HG03095 (cell line): ENCODE results near the gene JAZF1.

Experiments used
- ATAC-seq: cut with Tn5 transposase; IDR thresholded peaks from one replicate; pipeline ENCODE4 v1.9.1; 2021; ENCODE audit warnings: moderate library complexity; ENCODE audit not compliant: unreplicated experiment

Gene JAZF1

DNA sequence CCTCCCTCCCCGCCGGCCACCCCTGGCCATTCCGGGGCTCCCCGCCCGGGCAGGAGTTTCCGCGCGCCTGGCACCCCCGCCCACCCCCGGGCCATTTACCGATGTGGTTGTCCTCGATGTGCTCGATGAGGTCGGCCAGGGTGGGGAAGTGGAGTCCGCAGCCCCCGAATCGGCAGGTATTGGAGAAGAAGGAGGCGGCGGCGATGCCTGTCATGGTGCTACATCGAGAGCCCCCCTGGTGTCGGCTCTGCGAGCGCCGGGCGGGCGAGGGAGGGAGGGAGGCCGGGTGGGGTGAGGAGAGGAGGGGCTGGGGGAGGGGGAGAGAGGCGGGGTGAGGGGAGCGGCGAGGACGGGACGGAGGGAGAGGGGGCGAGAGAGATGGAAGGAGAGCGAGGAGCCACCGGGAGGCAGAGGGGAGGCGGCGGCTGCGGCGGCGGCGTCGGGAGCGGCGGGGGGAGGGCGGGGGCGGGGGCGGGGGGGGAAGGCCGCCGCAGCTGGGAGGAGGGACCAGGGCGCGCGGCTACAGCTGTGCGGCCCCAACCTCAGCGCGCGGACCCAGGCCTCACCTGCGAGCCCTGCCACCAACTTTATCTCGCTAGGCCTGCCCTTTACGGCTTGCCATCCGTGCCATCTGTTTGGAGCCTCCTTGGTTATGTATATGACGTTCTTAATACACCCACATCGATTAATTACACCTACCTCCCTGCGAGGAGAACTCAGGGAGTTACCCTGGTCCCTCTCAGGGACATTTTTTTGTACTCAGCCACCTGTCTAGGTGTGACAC lies at the start of gene JAZF1:
TSS of gene JAZF1 (minus strand) at position 432 of the 784 bp plus-strand sequence.
- ATAC-seq = no peak

DNA sequence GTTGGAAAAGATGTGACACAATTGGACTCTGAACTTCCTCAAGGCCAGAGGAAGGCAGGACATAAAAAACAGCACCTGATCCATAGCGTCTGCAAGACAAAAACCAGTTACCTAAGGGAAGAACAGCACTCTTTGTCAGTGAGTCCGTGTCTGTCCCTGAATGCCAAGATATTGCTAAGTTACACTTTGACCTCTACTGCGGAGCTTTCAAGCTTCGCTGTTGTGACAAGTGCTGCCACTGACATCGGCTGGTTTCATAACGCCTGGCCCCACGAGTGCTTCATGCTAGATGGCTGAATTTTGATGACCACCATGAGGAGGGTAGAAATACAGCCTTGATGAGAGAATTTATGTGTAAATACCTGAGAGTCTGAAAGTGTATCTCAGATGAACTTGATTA lies 49.7 kb upstream of the JAZF1 start:
- ATAC-seq = no peak

DNA sequence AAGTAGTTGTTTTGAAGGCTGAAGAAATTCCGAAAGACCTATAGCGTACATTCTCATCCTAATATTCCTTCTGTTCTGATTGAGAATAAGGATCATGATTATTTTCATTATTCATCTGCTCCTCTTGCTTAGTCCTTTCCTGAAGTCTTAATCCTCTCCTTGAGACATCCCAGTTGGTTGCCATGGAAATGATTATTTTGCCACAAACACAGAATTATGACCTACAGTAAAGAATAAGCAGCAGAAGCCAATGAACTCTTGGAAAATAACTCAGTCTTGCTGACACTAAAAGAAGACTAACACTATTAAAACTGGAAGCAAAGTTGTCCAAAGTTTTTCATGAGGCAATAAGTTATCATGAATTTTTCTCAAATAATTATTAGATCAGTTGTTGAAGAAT lies 47.8 kb upstream of the JAZF1 start:
- ATAC-seq = no peak

DNA sequence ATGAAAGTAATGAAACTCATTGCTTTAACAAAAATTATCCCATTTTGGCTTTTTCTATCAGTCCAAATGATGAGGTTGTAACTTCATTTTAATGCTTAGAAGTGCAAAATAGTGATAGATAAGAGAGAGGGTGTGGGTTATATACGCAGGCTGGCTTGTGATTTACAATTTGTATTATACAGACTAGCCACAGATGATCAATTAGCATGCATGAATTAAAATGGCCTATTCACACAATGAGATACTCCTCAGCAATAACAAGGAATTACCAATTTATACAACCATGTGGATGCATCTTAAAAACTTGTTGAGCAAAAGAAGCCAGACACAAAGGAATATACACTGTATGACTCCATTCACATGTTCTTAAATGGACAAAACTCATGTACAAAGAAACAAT lies 45.4 kb upstream of the JAZF1 start:
- no peak for ATAC-seq

DNA sequence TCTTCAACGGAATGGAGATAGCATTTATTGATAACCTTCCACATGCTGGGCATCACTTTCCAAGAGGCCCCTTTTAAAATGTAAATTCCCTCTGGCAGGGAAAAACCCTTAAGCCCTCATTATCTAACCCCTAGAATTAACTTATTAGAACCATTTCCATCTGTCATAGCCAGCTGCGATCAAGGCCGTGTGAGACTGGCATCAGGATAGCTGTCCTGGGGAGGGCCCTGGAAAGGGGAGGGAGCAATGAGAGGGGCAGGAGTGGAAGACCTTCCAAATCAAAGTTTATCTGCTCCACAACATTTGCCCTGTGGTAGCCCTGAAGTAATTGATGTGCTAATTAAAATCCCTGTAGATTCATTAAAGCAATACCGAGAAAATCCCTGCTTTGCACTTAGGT lies 45.0 kb upstream of the JAZF1 start:
- ATAC-seq = no peak

DNA sequence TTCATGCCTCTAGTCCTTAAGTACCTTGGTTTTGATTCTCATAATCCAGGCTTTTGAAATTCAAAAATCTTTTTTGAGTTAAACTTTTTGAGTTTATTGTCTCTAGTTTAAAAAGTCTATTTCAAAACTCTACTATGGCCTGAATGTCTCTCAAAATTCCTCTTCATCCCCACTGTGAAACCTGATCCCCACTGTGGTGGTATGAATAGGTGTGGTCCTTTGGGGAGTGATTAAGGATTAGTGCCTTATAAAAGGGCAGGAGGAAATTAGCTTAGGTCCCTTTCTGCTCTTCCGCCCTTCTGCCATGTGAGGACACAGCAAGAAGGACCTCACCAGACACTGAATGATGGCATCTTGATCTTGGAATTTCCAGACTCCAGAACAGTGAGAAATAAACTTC lies 44.1 kb upstream of the JAZF1 start:
- ATAC-seq = no peak

DNA sequence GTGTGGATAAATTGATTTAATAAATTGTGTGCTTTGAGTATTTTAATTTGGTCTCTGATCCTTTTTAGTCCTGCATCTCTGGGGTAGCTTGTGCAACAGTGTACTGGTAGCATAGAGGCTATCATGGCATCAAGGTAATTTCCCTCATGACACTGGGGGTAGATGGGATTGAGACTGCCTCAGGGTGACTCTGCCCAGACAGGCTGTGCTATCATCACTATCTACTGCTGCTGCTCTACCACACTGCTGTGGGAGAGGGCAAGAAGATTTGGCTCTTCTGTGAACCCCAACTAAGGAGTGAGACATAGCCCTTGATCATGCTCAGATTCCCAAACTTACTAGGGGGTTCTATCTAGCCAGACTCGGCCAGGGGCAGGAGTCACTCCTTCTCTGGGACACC lies 43.6 kb upstream of the JAZF1 start:
- ATAC-seq = no peak

DNA sequence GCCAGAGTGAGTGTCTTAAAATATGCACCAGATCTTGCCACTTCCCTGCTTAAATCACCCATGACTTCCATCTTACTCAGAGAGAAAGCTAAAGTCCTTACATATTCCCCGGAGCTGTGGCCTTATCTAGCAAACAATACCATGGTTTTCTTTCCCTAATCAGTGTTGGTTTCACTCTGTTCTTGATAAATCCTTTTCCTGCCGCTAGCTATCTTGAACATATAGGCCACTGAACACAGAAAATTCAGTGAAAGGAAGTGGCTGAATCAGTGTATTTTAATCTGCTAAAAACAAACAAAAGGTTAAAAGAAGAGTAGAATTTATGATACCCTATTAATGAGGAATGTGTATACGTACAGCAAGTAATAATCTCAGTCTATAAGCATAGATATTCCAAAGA lies 42.0 kb upstream of the JAZF1 start:
- no peak for ATAC-seq

DNA sequence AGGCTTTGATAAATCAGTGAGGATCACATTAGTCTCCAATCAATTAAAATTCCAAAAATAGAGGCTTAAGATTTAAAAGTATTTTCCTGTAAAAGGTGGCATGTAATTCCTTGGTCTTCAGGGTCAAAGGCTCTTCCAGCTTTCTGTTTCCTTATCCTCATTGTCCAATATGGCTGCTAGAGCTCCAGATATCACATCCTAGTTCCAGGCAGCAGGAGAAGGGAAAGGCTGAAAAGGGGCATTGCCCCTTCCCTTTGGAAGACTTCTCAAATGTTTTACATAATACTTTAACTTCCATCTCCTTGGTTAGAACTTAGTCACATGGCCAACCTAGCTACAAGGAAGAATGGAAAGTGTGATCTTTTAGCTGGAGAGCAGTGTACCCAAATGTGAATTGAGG lies 39.2 kb upstream of the JAZF1 start:
- ATAC-seq = no peak

DNA sequence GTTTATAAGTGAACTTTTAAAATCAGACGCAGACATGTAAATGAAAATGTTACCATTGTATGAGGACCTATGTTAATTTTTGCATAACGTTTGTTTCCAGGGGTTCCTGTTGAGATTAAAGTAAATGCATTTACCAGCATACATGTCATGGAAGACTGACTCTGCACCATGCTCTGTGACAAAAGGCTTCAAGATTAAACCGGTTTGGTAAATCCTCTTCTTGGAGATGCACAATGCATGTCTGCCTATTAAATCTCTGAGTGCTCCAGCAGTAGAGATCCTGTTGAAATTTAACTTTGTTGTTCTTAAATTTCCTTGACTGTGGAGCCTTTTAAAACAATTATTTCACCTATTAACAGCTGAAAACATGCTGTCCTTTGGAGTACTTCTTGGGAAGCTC lies 36.5 kb upstream of the JAZF1 start:
- ATAC-seq = no peak

DNA sequence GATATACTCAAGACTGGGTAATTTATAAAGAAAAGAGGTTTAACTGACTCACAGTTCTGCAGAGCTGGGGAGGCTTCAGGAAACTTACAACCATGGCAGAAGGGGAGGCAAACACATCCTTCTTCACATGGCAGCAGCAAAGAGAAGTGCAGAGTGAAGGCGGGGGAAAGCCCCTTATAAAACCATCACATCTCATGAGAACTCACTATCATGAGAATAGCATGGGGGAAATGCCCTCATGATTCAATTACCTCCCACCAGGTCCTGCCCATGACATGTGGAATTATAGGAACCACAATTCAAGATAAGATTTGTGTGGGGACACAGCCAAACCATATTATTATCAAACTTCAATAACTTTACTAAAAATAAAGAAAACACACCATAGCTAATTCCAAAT lies 30.4 kb upstream of the JAZF1 start:
- no peak for ATAC-seq

DNA sequence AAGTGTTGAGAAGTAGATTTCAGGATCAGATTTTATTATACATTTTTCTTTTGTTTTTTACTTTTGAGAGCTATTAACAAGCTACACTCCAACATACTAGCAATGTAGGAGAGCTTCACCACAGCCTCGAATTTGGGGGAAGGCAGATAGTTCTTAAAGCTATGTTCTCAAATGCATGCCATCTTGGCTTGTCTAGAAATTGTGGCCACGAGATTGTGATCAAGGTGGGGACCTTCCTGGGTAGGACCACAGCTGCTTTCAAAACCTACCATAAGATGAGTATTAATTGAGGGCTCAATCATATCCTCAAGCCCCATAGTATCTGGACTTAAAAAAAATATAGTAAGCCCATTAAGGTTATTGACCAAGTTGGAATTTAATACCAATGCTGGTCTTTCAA lies 27.9 kb upstream of the JAZF1 start:
- ATAC-seq = no peak

DNA sequence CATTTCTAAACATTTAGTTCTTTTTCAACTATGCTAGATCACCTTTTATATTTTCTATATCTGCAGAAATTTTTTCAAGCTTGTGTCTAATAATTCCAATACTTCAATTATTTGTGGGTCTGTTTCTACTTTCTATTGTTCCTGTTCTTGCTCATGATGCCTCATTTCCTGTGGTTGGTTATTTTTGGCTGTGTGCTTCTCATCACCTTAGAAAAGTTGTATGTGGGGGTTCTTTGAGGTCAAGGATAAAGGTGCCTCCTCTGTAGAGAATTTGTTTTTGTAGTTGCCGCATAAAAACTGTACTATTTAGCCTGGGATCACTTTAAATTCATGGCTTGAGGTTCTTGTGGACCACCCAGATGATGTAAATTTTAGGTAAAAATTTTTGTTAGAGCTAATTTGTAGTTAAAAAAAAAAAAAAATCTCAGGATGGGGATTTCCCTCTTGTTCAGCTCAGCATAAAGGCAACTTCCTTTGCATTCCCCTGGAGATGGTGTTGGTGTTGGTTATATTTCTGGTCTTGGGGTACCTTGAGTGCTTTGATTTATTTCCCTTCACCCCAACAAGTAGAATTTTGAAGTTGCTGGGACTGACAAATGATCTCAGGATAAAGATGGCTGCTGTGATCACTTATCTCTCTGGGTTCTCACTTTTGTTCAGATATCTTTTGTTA lies 27.0 kb upstream of the JAZF1 start:
- no peak for ATAC-seq

DNA sequence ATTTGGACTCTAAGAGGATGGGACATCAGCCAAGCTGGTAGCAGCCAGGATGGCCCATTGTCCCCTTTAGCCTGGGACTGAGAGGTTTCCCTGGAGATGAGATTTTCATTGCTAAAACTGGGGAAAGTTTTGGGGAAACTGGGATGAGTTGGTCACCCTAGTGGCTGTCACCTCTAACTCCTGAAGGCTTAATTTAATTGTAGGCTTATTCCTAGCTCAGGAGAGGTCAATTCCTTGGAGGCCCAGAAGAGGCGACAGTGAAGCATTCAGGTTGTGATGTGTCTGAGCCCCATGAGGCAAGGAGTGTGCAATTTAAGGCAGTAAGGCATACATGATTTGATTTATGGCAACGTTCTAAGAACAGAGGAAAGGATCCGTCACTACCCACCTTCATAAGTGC lies 24.9 kb upstream of the JAZF1 start:
- no peak for ATAC-seq

DNA sequence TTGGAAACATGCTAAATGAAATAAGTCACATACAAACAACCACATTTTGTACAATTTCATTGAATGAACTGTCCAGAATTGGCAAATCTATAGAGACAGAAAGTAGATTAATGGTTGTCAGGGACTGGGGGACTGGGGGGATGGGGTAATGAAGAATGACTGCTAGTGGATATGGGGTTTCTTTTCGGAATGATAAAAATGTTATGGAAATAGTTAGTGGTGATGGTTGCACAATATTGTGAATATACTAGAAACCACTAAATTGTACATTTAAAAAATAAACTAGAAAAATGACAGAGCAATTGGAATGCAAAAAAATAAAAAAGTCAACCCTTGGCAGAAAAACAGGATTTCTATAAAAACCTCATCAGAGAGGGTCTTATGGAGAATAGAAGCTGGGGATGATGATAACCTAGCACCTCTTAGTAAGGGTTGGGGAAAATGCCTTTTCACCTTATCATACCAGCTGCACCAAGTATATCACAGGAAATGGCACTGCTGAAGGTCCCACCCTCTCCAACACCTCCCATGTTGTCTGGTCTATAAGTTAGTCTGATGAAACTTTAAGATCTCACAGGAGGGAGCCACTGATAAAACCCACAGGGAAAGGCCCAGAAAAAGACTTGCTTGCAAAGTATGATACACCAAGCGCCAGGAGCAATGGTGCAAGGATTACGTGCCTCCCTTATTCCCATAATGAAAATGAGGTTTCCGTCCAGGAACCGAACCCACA lies 23.1 kb upstream of the JAZF1 start:
- ATAC-seq = no peak

DNA sequence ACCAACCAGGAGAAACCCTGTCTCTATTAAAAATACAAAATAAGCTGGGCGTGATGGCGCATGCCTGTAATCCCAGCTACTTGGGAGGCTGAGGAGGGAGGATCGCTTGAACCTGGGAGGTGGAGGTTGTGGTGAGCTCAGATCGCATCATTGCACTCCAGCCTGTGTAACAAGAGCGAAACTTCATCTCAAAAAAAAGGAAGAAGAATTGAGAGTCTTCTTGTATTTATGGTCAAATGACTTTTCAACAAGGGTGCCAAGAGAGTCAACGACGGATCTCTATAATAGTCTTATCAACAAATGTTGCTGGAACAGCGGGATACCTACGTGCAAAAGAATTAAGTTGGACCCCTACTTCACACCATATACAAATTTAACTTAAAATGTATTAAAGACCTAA lies 21.6 kb upstream of the JAZF1 start:
- no peak for ATAC-seq

DNA sequence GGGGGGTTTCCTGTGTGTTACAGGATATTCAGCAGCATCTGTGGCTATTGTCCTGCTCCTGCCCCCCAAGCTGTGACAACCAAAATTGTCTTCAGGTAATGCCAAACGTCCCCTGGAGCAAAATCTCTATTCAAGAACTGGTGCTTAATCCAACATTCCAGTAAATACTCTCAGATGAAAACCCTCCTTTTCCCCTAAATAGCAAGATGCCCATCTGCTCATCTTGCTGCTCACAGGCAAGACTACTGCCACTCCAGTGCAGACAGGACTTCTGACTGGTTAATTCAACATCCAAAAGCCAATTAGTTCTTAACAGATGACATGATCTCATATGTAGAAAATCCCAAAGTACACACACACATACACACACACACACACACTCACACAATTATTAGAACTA lies 20.5 kb upstream of the JAZF1 start:
- no peak for ATAC-seq

DNA sequence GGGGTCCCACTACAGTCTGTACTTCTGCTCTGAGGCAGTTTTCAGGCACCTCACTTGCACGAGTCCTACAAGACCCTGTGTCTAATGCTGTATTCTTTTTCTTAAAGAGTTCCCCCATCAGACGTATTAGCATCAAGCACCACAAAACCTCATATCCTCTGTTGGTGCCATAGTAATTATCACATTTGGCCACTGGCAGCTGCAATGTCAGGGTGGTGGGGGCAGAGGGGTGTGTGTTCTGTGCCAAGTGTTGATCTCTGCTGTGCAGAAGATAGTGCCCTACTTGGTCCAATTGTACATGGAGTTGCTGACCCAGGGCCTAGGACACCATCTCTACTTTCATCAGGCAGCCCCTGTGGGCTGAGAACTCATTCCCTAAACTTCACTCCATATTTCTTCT lies 20.0 kb upstream of the JAZF1 start:
- ATAC-seq = no peak

DNA sequence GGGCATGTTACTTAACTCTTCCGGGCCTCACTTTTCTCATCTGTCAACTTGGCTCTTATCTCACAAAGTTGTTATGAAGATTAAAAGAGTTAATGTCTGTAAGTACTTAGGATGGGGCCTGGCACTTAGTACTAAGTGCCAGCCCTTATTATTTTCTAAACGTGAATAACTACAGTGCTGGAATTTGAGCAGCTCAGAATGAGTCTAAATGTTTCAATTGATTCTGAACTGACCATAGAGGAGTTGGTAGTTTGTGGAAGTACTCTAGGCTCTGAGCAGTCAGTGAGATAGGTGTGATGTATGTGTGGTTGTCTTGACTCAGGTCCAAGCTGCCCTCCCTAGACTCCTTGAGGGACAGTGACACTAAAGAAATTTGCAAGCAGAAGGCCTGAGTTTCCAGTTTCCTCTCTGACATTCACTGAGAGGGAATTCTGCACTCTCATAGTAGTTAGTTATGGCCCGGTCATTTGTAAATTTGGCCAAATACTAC lies 18.5 kb upstream of the JAZF1 start:
- no peak for ATAC-seq

DNA sequence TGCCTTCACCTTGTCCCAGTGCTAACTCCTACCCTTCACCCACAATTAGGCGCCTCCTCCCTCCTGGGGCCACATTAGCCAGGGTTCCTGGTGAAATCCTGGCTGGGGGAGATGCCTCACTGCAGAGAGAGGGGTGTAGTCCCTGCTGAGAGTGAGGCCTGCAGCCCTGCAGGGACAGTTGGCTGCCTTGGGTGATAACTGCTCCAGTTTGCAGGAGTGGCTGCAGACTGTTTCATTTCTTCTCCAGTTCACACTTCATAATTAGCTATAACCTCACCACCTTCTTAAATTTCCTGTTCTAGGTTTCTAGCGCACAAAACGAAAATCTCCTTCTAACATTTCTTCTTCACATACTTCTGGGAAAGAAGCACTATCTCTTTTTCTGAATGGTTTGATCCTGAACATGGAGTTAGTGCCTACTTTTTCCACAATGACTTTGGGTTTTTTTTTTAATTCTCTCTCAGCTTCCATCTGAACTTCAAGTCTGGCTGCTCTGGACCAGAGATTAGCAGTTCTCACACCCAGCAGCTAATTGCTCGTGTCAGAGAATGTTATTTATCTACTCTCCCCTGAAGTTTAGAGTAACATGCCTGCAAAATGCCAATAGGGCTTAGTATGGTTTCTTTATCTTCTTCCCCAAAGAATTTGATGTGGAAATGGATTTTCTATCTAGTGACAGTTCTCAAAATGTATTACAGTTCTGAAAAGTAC lies 15.5 kb upstream of the JAZF1 start:
- ATAC-seq = no peak
